Endothelial cell (in vitro differentiated cells): ENCODE measurements around the gene DDX10. TPM values are rescaled to one million over a fixed set of nuclear protein-coding genes. Genes with fewer than 3 reads are reported as not detected.

Experiments
- DNase-seq: peaks from one replicate; pipeline ENCODE4 v3.0.0; 2021; ENCODE audit warnings: low spot score
- H3K27ac Mint-ChIP-seq: one replicate; pipeline ENCODE4 v1.8.0; 2021; ENCODE audit warnings: mixed read lengths, inconsistent platforms; ENCODE audit not compliant: unreplicated experiment
- H3K27me3 Mint-ChIP-seq: one replicate; pipeline ENCODE4 v1.8.0; 2021; ENCODE audit warnings: mild to moderate bottlenecking, moderate library complexity, mixed read lengths, inconsistent platforms; ENCODE audit not compliant: unreplicated experiment
- H3K36me3 Mint-ChIP-seq: one replicate; pipeline ENCODE4 v1.8.0; 2021; ENCODE audit warnings: mild to moderate bottlenecking, low read depth, mixed read lengths, inconsistent platforms; ENCODE audit not compliant: unreplicated experiment
- H3K4me1 Mint-ChIP-seq: one replicate; pipeline ENCODE4 v1.8.0; 2021; ENCODE audit warnings: mild to moderate bottlenecking, mixed read lengths, inconsistent platforms; ENCODE audit not compliant: unreplicated experiment
- H3K4me3 Mint-ChIP-seq: one replicate; pipeline ENCODE4 v1.8.0; 2021; ENCODE audit warnings: mild to moderate bottlenecking, mixed read lengths, inconsistent platforms; ENCODE audit not compliant: unreplicated experiment
- H3K9me3 Mint-ChIP-seq: one replicate; pipeline ENCODE4 v1.8.0; 2021; ENCODE audit warnings: mixed read lengths, inconsistent platforms; ENCODE audit not compliant: unreplicated experiment
- total RNA-seq: library from RNA; stranded (reverse); fragmentation: NEBNext Ultra II Directional; extraction: Animal tissue kit (Norgen Biotek cat#: 25700); gene quantifications from one replicate; pipeline ENCODE4 v1.2.1, GENCODE V29; 2021; ENCODE audit not compliant: unreplicated experiment
- TF ChIP-seq, protein P1 (sequence below): fragments of 200-600 bp; sonication (generic); IDR thresholded peaks from one replicate; pipeline ENCODE4 v1.5.0; 2021; ENCODE audit warnings: antibody characterized with exemption; ENCODE audit not compliant: unreplicated experiment

The DDX10 gene
- total RNA-seq, 1 donor from 2014 or later = 20.9 TPM

DNA sequence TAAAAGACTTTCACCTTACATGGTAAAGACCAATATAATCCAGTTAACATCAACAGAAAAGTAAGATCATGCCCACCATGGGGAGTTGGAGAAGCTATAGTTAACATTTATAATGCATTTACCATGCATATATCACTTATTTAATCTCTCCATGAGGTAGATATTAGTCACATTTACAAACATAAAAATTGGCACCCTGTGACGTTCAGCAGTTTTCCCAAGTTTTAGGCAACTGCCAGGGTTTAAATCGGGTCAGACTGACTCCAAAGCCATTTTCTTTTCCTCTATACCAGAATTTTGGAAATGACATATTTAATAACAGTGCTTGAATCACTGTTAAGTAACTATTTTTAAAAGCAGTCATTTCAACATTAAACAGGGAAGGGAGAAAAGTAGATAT, 266.3 kb downstream of the DDX10 start:
- DNase-seq = no peak
- peaks cover 3% of the 10 kb centered on the region for H3K27me3 Mint-ChIP-seq
- peaks cover 10% of the 10 kb centered on the region for H3K4me1 Mint-ChIP-seq
- TF ChIP-seq, protein P1, sequence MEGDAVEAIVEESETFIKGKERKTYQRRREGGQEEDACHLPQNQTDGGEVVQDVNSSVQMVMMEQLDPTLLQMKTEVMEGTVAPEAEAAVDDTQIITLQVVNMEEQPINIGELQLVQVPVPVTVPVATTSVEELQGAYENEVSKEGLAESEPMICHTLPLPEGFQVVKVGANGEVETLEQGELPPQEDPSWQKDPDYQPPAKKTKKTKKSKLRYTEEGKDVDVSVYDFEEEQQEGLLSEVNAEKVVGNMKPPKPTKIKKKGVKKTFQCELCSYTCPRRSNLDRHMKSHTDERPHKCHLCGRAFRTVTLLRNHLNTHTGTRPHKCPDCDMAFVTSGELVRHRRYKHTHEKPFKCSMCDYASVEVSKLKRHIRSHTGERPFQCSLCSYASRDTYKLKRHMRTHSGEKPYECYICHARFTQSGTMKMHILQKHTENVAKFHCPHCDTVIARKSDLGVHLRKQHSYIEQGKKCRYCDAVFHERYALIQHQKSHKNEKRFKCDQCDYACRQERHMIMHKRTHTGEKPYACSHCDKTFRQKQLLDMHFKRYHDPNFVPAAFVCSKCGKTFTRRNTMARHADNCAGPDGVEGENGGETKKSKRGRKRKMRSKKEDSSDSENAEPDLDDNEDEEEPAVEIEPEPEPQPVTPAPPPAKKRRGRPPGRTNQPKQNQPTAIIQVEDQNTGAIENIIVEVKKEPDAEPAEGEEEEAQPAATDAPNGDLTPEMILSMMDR = no peak
- no peaks in the 10 kb centered on the region for H3K36me3 Mint-ChIP-seq
- H3K4me3 Mint-ChIP-seq = no peak overlapping the region
- no peaks in the 10 kb centered on the region for H3K9me3 Mint-ChIP-seq
- no peak overlapping the region for H3K27ac Mint-ChIP-seq

DNA sequence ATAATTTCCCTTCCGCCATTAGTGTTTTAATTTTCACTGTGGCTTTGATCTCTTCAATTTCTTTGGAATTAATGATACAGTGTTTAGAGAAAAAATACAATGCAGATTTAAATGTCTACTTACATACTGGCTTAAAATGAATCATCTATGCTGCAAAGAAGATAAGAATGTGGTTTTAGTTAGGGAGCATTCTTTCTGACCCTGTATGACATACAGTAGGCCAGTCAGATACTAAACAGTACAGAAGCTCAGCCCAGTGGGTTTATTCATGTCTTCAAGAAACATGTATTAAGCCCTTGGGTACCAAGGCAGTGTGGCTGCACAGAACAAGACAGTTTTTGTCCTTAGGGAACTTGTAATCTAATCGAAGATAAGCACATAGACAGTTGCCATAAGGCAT, 268.8 kb downstream of the DDX10 start:
- Mint-ChIP-seq H3K4me1 (peaks cover 6% of the 10 kb centered on the region), H3K27me3 (peaks cover 4% of the 10 kb centered on the region), H3K9me3 (no peaks in the 10 kb centered on the region), H3K27ac (no peak overlapping the region), H3K4me3 (no peak overlapping the region), H3K36me3 (no peaks in the 10 kb centered on the region)
- no peak for DNase-seq
- TF ChIP-seq, protein P1 = no peak

DNA sequence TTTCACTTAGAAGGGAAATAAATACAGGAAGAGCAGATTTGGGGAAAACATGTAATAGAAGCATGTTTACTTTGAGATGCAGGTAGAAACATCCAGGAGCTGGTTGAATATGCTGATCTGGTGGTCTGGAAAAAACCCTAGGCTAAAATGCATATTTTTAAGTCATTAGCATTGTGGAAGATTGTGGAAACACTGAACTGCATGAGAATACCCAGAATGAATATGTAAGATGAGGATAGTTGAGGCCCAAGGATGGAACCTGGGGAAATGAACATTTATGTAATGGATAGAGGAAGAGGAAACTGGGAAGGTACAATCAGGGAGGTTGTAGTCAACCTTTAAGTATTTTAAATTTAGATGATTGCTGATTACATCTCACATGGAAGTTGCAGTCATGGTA, 269.4 kb downstream of the DDX10 start:
- Mint-ChIP-seq H3K27ac (no peak overlapping the region), H3K27me3 (peaks cover 1% of the 10 kb centered on the region), H3K36me3 (no peaks in the 10 kb centered on the region), H3K4me3 (no peak overlapping the region), H3K4me1 (peaks cover 6% of the 10 kb centered on the region), H3K9me3 (no peaks in the 10 kb centered on the region)
- TF ChIP-seq, protein P1 = no peak
- no peak for DNase-seq

DNA sequence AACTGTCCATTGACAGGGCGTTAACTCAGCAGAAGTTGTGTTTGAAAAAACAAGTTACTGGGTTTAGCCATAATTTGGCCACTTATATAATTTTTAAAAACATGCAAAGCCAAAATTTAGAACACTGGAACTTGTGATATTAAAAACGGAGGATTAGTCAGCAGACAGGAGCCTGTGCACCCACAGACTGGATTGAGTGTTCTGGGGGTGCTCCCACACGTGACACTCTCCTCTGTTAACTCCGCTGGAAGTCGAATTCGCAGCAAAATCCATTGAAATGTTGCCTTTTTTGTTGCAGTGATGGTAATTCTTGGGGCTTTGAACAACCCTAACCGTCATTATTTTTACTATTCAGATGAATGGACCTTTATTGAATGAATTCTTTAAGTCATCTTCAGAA, 269.8 kb downstream of the DDX10 start:
- TF ChIP-seq, protein P1 = no peak
- DNase-seq = no peak
- H3K4me1 Mint-ChIP-seq = peaks cover 6% of the 10 kb centered on the region
- no peak overlapping the region for H3K27ac Mint-ChIP-seq
- no peaks in the 10 kb centered on the region for H3K9me3 Mint-ChIP-seq
- no peak overlapping the region for H3K4me3 Mint-ChIP-seq
- H3K27me3 Mint-ChIP-seq = peaks cover 1% of the 10 kb centered on the region
- no peaks in the 10 kb centered on the region for H3K36me3 Mint-ChIP-seq

DNA sequence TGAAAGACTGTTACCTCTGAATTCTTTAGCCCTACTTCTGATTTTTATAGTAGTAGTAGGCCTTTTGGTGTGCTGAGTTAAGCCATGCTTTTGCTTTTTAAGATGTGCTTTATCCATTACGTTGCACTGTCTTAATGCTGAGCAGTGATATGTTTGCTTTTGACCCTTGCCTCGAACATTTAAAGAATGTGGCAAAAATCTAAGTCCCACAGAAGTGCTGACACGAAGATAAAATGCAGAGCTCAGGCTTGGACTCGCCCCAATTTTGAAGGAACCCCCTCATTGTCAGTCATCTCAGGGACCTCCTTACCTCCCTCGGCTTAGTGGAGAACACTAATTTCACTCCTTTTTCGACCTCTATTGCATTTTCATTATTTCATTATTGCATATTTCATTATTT, 272.9 kb downstream of the DDX10 start:
- TF ChIP-seq, protein P1 = no peak
- no peak for DNase-seq
- H3K4me1 Mint-ChIP-seq = peaks cover 6% of the 10 kb centered on the region
- H3K9me3 Mint-ChIP-seq = no peaks in the 10 kb centered on the region
- H3K4me3 Mint-ChIP-seq = no peak overlapping the region
- H3K36me3 Mint-ChIP-seq = peaks cover 4% of the 10 kb centered on the region
- peaks cover 3% of the 10 kb centered on the region for H3K27me3 Mint-ChIP-seq
- H3K27ac Mint-ChIP-seq = no peak overlapping the region
